Measurements from ENCODE around the gene RAD23A. TPM values are rescaled to one million over a fixed set of nuclear protein-coding genes. Genes with fewer than 3 reads are reported as not detected.

Gene RAD23A
- total and polyA plus RNA-seq, 10 of the 15 experiments (the other 5 are each of a cell fraction or from before 2014, with no cell fraction given): 8.8 to 198 (median 119) TPM

DNA sequence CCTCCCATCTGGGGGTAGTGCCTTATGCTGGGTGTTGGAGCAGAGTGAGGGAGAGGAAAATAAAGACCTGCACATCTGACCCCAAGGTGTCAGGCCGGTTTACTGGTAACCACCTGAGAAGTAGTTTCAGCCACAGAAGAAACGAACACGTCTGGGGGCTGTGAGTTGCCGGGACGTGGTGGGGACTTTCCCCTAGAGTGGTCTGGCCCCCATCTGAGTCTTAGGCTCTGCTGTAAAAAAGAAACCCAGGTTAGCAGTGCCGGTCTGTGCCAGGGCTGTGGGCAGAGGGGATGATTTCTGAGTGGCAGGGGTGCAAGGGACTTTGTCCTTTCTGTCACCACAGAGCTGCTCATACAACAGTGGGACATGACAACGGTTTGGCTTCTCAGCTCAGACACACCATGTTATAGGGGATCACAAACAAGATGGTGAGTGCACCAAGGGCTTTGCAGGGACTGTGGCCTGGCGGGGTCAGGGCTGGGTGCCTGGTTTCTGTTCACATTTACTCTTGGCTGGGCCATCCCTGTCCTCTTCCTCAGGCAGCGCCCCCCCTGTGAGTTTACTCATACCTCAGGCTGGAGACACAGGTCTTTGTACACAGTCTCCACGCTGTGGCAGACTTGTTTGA, 45.7 kb upstream of the RAD23A start (continued):
- TF ChIP-seq, protein P1, sequence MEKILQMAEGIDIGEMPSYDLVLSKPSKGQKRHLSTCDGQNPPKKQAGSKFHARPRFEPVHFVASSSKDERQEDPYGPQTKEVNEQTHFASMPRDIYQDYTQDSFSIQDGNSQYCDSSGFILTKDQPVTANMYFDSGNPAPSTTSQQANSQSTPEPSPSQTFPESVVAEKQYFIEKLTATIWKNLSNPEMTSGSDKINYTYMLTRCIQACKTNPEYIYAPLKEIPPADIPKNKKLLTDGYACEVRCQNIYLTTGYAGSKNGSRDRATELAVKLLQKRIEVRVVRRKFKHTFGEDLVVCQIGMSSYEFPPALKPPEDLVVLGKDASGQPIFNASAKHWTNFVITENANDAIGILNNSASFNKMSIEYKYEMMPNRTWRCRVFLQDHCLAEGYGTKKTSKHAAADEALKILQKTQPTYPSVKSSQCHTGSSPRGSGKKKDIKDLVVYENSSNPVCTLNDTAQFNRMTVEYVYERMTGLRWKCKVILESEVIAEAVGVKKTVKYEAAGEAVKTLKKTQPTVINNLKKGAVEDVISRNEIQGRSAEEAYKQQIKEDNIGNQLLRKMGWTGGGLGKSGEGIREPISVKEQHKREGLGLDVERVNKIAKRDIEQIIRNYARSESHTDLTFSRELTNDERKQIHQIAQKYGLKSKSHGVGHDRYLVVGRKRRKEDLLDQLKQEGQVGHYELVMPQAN (conservative IDR thresholded peaks at IDR 0.05): no peak; the same call in 1 of the 2 replicates
- TF ChIP-seq, protein P2, sequence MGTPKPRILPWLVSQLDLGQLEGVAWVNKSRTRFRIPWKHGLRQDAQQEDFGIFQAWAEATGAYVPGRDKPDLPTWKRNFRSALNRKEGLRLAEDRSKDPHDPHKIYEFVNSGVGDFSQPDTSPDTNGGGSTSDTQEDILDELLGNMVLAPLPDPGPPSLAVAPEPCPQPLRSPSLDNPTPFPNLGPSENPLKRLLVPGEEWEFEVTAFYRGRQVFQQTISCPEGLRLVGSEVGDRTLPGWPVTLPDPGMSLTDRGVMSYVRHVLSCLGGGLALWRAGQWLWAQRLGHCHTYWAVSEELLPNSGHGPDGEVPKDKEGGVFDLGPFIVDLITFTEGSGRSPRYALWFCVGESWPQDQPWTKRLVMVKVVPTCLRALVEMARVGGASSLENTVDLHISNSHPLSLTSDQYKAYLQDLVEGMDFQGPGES (IDR thresholded peaks at IDR 0.05): no peak
- TF ChIP-seq KLF5 (IDR thresholded peaks at IDR 0.05; ENCODE audit: partially characterized antibody) (no peak), ETV6 (conservative IDR thresholded peaks at IDR 0.05 in 1 of 2, IDR thresholded peaks at IDR 0.05 in 1 of 2; ENCODE audit: borderline replicate concordance in 1 of 2, low read depth in 1 of 2) (0 out of 4 replicates have a peak, but pooled peaks of 1 of the 2 experiments have one; percentile 35), NR2C2 (IDR thresholded peaks at IDR 0.05; ENCODE audit: borderline replicate concordance, control insufficient read depth, insufficient read length, low read depth) (no peak), EP300 (IDR thresholded peaks at IDR 0.05; ENCODE audit: borderline replicate concordance in 1 of 2, control insufficient read depth in 1 of 2, low read depth in 2 of 2, low read length in 2 of 2) (peak; percentile 76 to 89; a peak in 3 of 4 replicates), STAT1 (conservative IDR thresholded peaks at IDR 0.05) (no peak), BRCA1 (IDR thresholded peaks at IDR 0.05; ENCODE audit: low read depth, low read length) (no peak), SMAD5 (IDR thresholded peaks at IDR 0.05; ENCODE audit: low read depth) (no peak), NR2F1 (conservative IDR thresholded peaks at IDR 0.05) (peak; percentile 99), ZNF622 (IDR thresholded peaks at IDR 0.05) (no peak), KDM1A (IDR thresholded peaks at IDR 0.05; ENCODE audit: borderline replicate concordance) (no peak), SP1 (IDR thresholded peaks at IDR 0.05; ENCODE audit: low read depth, low read length) (peak; percentile 29), RAD51 (IDR thresholded peaks at IDR 0.05) (peak; percentile 34; the same call in 1 of the 2 replicates), LARP7 (IDR thresholded peaks at IDR 0.05) (peak; percentile 33; the same call in 1 of the 2 replicates), MEF2A (IDR thresholded peaks at IDR 0.05; ENCODE audit: insufficient read depth, low read depth, low read length) (no peak), HDAC6 (IDR thresholded peaks at IDR 0.05; ENCODE audit: unreplicated experiment) (no peak), SIX5 (IDR thresholded peaks at IDR 0.05; ENCODE audit: low read depth, low read length, severe bottlenecking) (no peak), SMC3 (IDR thresholded peaks at IDR 0.05; ENCODE audit: borderline replicate concordance, low read length) (no peak), CHD4 (IDR thresholded peaks at IDR 0.05) (no peak)
- TF ChIP-seq, protein P3, sequence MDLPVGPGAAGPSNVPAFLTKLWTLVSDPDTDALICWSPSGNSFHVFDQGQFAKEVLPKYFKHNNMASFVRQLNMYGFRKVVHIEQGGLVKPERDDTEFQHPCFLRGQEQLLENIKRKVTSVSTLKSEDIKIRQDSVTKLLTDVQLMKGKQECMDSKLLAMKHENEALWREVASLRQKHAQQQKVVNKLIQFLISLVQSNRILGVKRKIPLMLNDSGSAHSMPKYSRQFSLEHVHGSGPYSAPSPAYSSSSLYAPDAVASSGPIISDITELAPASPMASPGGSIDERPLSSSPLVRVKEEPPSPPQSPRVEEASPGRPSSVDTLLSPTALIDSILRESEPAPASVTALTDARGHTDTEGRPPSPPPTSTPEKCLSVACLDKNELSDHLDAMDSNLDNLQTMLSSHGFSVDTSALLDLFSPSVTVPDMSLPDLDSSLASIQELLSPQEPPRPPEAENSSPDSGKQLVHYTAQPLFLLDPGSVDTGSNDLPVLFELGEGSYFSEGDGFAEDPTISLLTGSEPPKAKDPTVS (IDR thresholded peaks at IDR 0.05; ENCODE audit: low read depth, low read length): no peak
- TF ChIP-seq, protein P4, sequence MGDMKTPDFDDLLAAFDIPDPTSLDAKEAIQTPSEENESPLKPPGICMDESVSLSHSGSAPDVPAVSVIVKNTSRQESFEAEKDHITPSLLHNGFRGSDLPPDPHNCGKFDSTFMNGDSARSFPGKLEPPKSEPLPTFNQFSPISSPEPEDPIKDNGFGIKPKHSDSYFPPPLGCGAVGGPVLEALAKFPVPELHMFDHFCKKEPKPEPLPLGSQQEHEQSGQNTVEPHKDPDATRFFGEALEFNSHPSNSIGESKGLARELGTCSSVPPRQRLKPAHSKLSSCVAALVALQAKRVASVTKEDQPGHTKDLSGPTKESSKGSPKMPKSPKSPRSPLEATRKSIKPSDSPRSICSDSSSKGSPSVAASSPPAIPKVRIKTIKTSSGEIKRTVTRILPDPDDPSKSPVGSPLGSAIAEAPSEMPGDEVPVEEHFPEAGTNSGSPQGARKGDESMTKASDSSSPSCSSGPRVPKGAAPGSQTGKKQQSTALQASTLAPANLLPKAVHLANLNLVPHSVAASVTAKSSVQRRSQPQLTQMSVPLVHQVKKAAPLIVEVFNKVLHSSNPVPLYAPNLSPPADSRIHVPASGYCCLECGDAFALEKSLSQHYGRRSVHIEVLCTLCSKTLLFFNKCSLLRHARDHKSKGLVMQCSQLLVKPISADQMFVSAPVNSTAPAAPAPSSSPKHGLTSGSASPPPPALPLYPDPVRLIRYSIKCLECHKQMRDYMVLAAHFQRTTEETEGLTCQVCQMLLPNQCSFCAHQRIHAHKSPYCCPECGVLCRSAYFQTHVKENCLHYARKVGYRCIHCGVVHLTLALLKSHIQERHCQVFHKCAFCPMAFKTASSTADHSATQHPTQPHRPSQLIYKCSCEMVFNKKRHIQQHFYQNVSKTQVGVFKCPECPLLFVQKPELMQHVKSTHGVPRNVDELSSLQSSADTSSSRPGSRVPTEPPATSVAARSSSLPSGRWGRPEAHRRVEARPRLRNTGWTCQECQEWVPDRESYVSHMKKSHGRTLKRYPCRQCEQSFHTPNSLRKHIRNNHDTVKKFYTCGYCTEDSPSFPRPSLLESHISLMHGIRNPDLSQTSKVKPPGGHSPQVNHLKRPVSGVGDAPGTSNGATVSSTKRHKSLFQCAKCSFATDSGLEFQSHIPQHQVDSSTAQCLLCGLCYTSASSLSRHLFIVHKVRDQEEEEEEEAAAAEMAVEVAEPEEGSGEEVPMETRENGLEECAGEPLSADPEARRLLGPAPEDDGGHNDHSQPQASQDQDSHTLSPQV (IDR thresholded peaks at IDR 0.05): no peak

Measured in GM12878 (cell line).